Measurements from ENCODE around the gene NXPE3. TPM values are rescaled to one million over a fixed set of nuclear protein-coding genes. Genes with fewer than 3 reads are reported as not detected.

Gene NXPE3
- total and polyA plus RNA-seq, 9 of the 15 experiments (the other 6 are each of a cell fraction or from before 2014, with no cell fraction given) = 0.25 to 2.5 (median 0.95) TPM

GRCh38 chr3:101842245-101842934, 63.4 kb downstream of the NXPE3 start:
- TF ChIP-seq ZNF165 (CRISPR knock-in tag; IDR thresholded peaks at IDR 0.05; ENCODE audit: borderline replicate concordance) (no peak), E2F3 (CRISPR knock-in tag; IDR thresholded peaks at IDR 0.05) (no peak), KLF10 (CRISPR knock-in tag; IDR thresholded peaks at IDR 0.05) (no peak), SRSF1 (IDR thresholded peaks at IDR 0.05; ENCODE audit: low read depth, low read length) (no peak), TCF7L2 (IDR thresholded peaks at IDR 0.05; ENCODE audit: low read depth, low read length) (no peak), SOX6 (IDR thresholded peaks at IDR 0.05) (no peak), GTF3C2 (IDR thresholded peaks at IDR 0.05; ENCODE audit: borderline replicate concordance, extremely low read depth, insufficient read length) (no peak), NFRKB (IDR thresholded peaks at IDR 0.05; ENCODE audit: low read depth) (no peak), NR2F6 (CRISPR knock-in tag; IDR thresholded peaks at IDR 0.05) (no peak), CBX3 (IDR thresholded peaks at IDR 0.05; ENCODE audit: borderline replicate concordance in 1 of 2, low read length in 2 of 2) (no peak)
- TF ChIP-seq, protein P1, sequence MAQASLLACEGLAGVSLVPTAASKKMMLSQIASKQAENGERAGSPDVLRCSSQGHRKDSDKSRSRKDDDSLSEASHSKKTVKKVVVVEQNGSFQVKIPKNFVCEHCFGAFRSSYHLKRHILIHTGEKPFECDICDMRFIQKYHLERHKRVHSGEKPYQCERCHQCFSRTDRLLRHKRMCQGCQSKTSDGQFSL (CRISPR knock-in tag; IDR thresholded peaks at IDR 0.05) = no peak
- TF ChIP-seq, protein P1 (tag; IDR thresholded peaks at IDR 0.05) = no peak
- Histone ChIP-seq H3K9ac (ENCODE audit: insufficient read depth in 1 of 2, low read depth in 2 of 2, low read length in 2 of 2) (no peak overlapping the region), H3K9me3 (replicated peaks; ENCODE audit: control insufficient read depth, insufficient read depth, low read depth, low read length) (no peaks in the 10 kb centered on the region), H2AFZ (ENCODE audit: low read depth, low read length) (no peak overlapping the region), H3K27ac (ENCODE audit: extremely low read depth, low read depth, low read length) (no peak overlapping the region), H4K20me1 (replicated peaks; ENCODE audit: control insufficient read depth, insufficient read depth, low read length) (no peaks in the 10 kb centered on the region), H3K4me2 (ENCODE audit: insufficient read depth, low read length) (no peak overlapping the region), H3K4me1 (replicated peaks in 1 of 2; ENCODE audit: control insufficient read depth in 2 of 2, insufficient read depth in 2 of 2, low read length in 2 of 2) (no peaks in the 10 kb centered on the region), H3K4me3 (no peak overlapping the region), H3K79me2 (ENCODE audit: control insufficient read depth, insufficient read depth, low read length) (no peaks in the 10 kb centered on the region), H3K9me1 (ENCODE audit: control insufficient read depth, insufficient read depth, low read length) (no peaks in the 10 kb centered on the region), H3K27me3 (ENCODE audit: control insufficient read depth in 2 of 2, insufficient read depth in 2 of 2, low read length in 2 of 2) (no peaks in the 10 kb centered on the region), H3K36me3 (ENCODE audit: control insufficient read depth, insufficient read depth, low read length) (no peaks in the 10 kb centered on the region)
- no peak for ATAC-seq
- DNase-seq (ENCODE audit: extremely low read depth in 1 of 4, low spot score in 3 of 4) = no peak
- no peak for FAIRE-seq
- 20% methylated on average over 1 of the region's 2 CpGs for WGBS (ENCODE audit: insufficient coverage, low coverage, missing lambda C conversion rate)
- ChIA-PET CTCF (ENCODE audit: low intra/inter-chr PET ratio) (no interaction called here), POLR2A (no interaction called here)
- in situ Hi-C loops (cut with MboI) (no loop called here), intact Hi-C loops (cut with micrococcal nuclease) (no loop called here)
- BruUV-seq (replicated peaks) = no TSS peak

Measured in K562 (cell line).